Thymus (tissue), 11 donors: Measurements from ENCODE around the gene DCDC2. TPM values are rescaled to one million over a fixed set of nuclear protein-coding genes. Genes with fewer than 3 reads are reported as not detected.
"Not testable (repeated sequence)": the region's sequence is repeated elsewhere in the genome, so short reads cannot be mapped to it uniquely, and the experiment has no call there.

ENCODE experiments used
- DNase-seq, 9 donors: peaks; one replicate each; pipeline ENCODE4 v3.0.0-alpha.2; 2013; ENCODE audit warnings: low spot score in 9 of 9, low read depth in 6 of 9, missing footprints in 1 of 9
- H3K27ac ChIP-seq, 2 donors: one replicate each; pipeline ENCODE4 v1.5.1; 2013; ENCODE audit warnings: control low read depth in 1 of 2, low read depth in 1 of 2, low read length in 1 of 2, mild to moderate bottlenecking in 1 of 2, moderate library complexity in 1 of 2
- H3K27me3 ChIP-seq, 2 donors: one replicate each; pipeline ENCODE4 v1.5.1; 2013; ENCODE audit warnings: low read length in 1 of 2; ENCODE audit not compliant: control insufficient read depth in 2 of 2, insufficient read depth in 1 of 2
- H3K36me3 ChIP-seq, 2 donors: one replicate each; pipeline ENCODE4 v1.5.1; 2013; ENCODE audit warnings: low read length in 1 of 2, mild to moderate bottlenecking in 1 of 2, moderate library complexity in 1 of 2; ENCODE audit not compliant: control insufficient read depth in 2 of 2, insufficient read depth in 2 of 2
- H3K4me1 ChIP-seq, 2 donors: one replicate each; pipeline ENCODE4 v1.5.1; 2013; ENCODE audit warnings: low read length in 2 of 2; ENCODE audit not compliant: control insufficient read depth in 2 of 2, insufficient read depth in 2 of 2
- H3K4me3 ChIP-seq, 2 donors: one replicate each; pipeline ENCODE4 v1.5.1; 2013; ENCODE audit warnings: low read length in 2 of 2, control low read depth in 1 of 2, mild to moderate bottlenecking in 1 of 2
- H3K9me3 ChIP-seq, 2 donors: one replicate each; pipeline ENCODE4 v1.5.1; 2013; ENCODE audit warnings: low read length in 1 of 2, mild to moderate bottlenecking in 1 of 2; ENCODE audit not compliant: control insufficient read depth in 2 of 2, insufficient read depth in 1 of 2
- WGBS: extraction: QIAGEN DNeasy Blood & Tissue Kit; methylation state at CpG from one replicate; pipeline ENCODE4 v1.1.7; 2013; 5-methylcytosine and 5-hydroxymethylcytosine counted together
- polyA plus RNA-seq: library from polyadenylated mRNA; stranded (reverse); fragments of 200-250 nt; gene quantifications from one replicate; pipeline ENCODE4 v1.2.3, GENCODE V29; 2013
- total RNA-seq: library from RNA; stranded (reverse); fragments of 120-200 nt; gene quantifications from one replicate; pipeline ENCODE4 v1.2.4, GENCODE V29; 2013
- donor health status: healthy.

The DCDC2 gene
- total and polyA plus RNA-seq, 2 donors = 0.19 to 0.25 TPM

DNA sequence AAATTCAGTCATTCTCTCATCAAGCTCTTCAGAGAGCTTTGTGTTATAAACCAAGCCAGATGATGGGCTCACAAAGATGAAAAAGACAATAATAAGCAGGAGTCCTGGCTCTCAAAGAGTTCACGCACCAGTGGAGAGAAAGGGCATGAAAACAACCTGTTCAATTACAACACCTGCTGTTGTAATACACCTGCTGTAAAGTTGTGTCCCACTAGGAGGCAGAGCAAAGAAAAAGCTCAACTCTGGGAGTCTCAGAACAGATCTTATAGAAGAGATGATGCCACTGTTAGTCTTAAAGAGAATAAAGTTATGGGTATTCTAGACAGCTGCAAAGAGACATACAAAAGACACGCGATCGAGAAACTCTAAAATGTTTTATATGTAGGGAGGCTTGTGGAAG lies 100.6 kb downstream of the DCDC2 start:
- DNase-seq = peak in 1 of 9 donors; percentile 5
- Histone ChIP-seq H3K4me1 (no peaks in the 10 kb centered on the region), H3K4me3 (no peak overlapping the region), H3K36me3 (no peaks in the 10 kb centered on the region), H3K9me3 (no peaks in the 10 kb centered on the region), H3K27ac (no peak overlapping the region), H3K27me3 (no peaks in the 10 kb centered on the region)
- 93% methylated on average over 4 of the region's 4 CpGs for WGBS

DNA sequence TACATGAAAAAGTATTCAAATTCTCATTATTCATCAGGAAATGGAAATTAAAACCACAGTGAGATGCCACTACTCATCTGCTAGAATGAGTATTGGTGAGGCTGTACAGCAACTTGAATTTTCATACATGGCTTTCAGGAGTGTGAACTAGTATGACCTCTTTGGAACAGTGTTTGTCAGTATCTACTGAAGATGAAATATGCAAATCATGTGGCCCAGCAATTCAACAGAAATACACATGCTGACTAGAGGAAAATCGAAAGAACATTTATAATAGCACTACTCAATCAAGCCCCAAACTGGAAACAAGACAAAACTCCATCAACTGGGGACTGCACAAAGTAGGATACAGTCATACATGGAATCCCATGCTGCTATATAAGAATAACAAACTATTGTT lies 102.2 kb downstream of the DCDC2 start:
- Histone ChIP-seq H3K9me3 (no peaks in the 10 kb centered on the region), H3K27me3 (no peaks in the 10 kb centered on the region), H3K27ac (no peak overlapping the region), H3K4me1 (no peaks in the 10 kb centered on the region), H3K4me3 (no peak overlapping the region), H3K36me3 (no peaks in the 10 kb centered on the region)
- 90% methylated on average over 1 of the region's 1 CpG for WGBS
- no peak for DNase-seq

DNA sequence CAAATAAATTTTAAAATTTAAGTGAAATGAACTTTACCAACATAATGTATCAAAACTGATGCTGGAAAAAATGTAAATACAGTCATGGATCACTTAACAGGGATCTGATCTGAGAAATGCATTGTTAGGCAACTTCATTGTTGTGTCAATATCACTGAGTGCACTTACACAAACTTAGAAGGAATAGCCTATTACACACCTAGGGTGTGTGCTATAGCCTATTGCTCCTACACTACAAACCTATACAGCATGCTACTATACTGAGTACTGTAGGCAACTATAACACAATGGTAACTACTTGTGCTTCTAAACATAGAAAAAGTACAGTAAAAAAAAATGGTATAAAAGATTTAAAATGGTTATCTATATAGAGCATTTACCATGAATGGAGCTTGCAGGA lies 104.5 kb downstream of the DCDC2 start:
- no peaks in the 10 kb centered on the region for H3K36me3 ChIP-seq
- no peak for DNase-seq
- H3K9me3 ChIP-seq = no peaks in the 10 kb centered on the region

DNA sequence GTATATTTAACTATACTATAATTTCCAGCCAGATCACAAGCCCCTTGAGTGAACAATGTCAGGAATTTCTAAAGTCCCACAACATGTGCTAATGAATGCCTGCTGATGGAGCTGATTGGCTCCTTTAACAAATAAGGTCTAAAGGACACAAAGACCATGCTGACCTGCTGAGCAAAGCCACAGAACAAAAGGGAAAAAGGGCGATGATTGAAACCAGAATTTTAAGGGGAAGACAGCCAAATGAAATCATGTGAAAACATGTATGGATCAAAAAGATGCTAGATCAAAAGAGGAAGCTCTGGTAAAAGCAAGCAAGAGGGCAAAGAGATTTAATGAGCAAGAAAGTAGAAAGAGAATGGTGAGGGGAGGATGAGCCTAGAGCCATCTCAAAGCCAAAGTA lies 105.6 kb downstream of the DCDC2 start:
- Histone ChIP-seq H3K4me3 (no peak overlapping the region), H3K9me3 (no peaks in the 10 kb centered on the region), H3K4me1 (no peaks in the 10 kb centered on the region), H3K27me3 (no peaks in the 10 kb centered on the region), H3K36me3 (no peaks in the 10 kb centered on the region), H3K27ac (no peak overlapping the region)
- WGBS = 93% methylated on average over 1 of the region's 1 CpG
- DNase-seq = no peak

More for the DNA sequence above, 104.5 kb downstream of the DCDC2 start:
- Histone ChIP-seq H3K4me3 (no peak overlapping the region), H3K27ac (no peak overlapping the region), H3K27me3 (no peaks in the 10 kb centered on the region), H3K4me1 (no peaks in the 10 kb centered on the region)

DNA sequence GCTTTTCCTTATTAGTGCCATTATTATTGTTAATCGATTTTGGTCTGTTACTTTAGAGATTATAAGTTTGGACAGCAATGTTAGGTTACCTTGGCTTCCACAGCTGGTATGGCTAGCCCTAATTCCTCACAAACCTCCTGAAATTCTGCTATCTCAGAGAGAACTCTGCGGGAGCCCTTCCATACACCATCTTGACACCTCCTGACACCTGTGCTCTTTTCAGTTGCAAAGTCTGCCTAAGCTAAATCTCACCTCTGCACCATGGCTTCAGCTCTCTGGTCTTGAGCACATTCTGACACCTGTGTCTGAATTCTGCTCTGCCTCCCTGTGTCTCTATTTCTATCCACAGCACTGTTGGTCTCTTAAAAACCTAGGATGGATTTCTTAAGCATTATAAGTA lies 106.5 kb downstream of the DCDC2 start:
- no peak for DNase-seq
- no peak overlapping the region for H3K4me3 ChIP-seq
- H3K9me3 ChIP-seq = no peaks in the 10 kb centered on the region
- no peak overlapping the region for H3K27ac ChIP-seq
- no peaks in the 10 kb centered on the region for H3K36me3 ChIP-seq
- no peaks in the 10 kb centered on the region for H3K4me1 ChIP-seq
- 89% methylated on average over 2 of the region's 2 CpGs for WGBS
- no peaks in the 10 kb centered on the region for H3K27me3 ChIP-seq

DNA sequence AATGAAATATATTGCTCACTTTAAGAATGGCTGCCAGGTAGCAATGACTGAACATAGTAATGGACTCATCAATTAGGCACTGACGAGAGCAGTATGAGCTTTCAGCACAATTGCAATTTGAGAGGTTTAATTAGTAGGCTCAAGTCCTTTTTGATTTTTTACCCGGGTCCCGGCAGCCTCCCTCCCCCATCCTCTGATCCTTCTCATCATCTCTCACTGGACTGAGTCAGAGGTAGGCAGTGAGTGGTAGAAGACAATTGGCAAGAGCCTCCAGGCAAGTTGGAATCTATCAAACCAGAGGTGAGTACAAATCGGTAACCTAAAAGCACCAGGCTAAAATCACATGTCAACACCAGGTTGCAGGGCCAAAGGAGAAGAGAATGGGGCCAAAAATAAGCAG lies 107.9 kb downstream of the DCDC2 start:
- Histone ChIP-seq H3K27ac (no peak overlapping the region), H3K4me3 (no peak overlapping the region), H3K27me3 (no peaks in the 10 kb centered on the region), H3K9me3 (no peaks in the 10 kb centered on the region), H3K36me3 (no peaks in the 10 kb centered on the region), H3K4me1 (no peaks in the 10 kb centered on the region)
- no peak for DNase-seq
- WGBS = 93% methylated on average over 4 of the region's 4 CpGs

DNA sequence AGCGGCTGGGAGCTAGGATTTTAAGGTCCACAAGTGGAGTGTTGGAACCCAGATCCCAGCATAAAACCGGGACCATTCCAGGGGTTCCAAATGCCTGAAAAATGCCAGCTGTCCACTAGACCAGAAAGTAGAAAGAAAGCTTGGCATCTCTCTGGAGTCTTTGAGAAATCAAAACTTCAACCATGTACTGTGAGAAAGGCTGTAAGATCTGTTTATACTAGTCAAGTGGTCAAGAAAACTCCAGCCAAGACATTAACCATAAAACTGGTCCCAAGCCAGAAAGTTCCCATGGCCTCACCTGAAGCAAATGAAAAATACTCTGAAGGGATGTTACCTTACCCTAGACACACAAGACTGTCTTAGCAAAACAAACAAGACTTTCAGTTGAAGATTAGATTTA lies 112.6 kb downstream of the DCDC2 start:
- Histone ChIP-seq H3K27ac (no peak overlapping the region), H3K4me1 (no peaks in the 10 kb centered on the region), H3K4me3 (no peak overlapping the region), H3K9me3 (no peaks in the 10 kb centered on the region), H3K27me3 (no peaks in the 10 kb centered on the region), H3K36me3 (no peaks in the 10 kb centered on the region)
- peak in 1 of 9 donors; percentile 1 for DNase-seq
- WGBS = 89% methylated on average over 2 of the region's 2 CpGs

DNA sequence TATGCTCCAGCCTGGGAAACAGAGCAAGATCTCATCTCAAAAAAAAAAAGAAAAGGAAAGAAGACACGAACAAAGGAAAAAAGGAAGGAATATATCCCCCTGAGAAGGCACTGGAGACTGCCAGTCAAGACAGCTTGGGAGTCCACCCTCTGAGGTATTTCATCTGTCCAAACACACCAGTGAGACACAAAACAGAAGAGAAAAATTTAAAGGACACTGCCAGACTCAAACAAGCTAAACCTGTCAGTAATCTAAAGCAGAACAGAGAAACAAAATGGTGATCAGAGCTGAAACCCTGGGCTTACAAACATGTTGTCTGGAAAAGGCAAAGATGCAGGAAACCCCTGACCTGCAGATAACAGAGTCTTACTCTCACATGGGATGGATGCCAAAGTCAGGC lies 114.9 kb downstream of the DCDC2 start:
- DNase-seq = no peak

DNA sequence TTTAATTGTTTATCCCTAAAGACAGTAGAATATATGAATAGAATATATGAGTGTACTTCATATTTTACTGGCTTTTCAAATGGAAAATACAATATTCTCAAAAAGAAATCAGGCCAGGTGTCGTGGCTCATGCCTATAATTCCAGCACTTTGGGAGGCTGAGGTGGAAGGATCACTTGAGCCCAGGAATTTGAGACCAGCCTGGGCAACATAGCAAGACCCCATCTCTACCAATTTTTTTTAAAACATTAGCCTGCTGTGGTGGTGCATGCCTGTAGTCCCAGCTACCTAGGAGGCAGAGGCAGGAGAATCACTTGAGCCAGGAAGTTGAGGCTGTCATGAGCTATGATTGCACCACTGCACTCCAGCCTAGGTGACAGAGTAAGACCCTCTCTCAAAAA lies 116.1 kb downstream of the DCDC2 start:
- not testable (repeated sequence) for H3K9me3 ChIP-seq, H3K27me3 ChIP-seq, H3K4me1 ChIP-seq, H3K27ac ChIP-seq, DNase-seq, H3K36me3 ChIP-seq, H3K4me3 ChIP-seq
- 83% methylated on average over 1 of the region's 1 CpG for WGBS

More for the DNA sequence above, 114.9 kb downstream of the DCDC2 start:
- Histone ChIP-seq H3K4me1 (no peaks in the 10 kb centered on the region), H3K9me3 (no peaks in the 10 kb centered on the region), H3K4me3 (no peak overlapping the region), H3K27ac (no peak overlapping the region), H3K36me3 (no peaks in the 10 kb centered on the region), H3K27me3 (no peaks in the 10 kb centered on the region)
- 85% methylated on average over 1 of the region's 1 CpG for WGBS

DNA sequence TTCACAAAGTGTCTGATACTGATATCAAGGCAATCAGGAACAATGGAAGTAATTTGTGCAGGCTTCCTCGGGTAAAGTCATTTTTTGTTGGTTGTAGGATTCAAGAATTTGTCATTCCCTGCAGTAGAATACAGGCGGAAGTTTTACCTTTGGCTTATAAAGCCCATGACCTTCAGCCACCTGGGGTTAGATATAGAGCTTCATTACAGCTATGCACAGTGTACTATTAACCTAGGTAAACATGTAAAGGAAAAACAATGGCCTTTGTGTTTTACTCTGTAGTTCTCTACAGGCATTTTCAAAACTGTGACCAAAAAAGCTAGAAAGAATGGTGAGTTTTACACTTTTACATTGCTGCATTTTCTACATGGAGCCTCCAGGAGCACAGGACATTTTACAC lies 116.9 kb downstream of the DCDC2 start:
- DNase-seq = no peak
- H3K4me3 ChIP-seq = no peak overlapping the region

More for the DNA sequence above, 116.9 kb downstream of the DCDC2 start:
- H3K36me3 ChIP-seq = no peaks in the 10 kb centered on the region
- no peaks in the 10 kb centered on the region for H3K27me3 ChIP-seq
- no peak overlapping the region for H3K27ac ChIP-seq
- WGBS = 95% methylated on average over 2 of the region's 2 CpGs
- no peaks in the 10 kb centered on the region for H3K4me1 ChIP-seq
- no peaks in the 10 kb centered on the region for H3K9me3 ChIP-seq
